Gastroesophageal sphincter (tissue), 4 donors: ENCODE measurements around the gene ADCY2. TPM values are rescaled to one million over a fixed set of nuclear protein-coding genes. Genes with fewer than 3 reads are reported as not detected.

Experiments
- ATAC-seq: fragments of 150-250 bp; one replicate; pipeline ENCODE4 v1.9.1; 2016; ENCODE audit warnings: mild to moderate bottlenecking, moderate library complexity
- H3K27ac ChIP-seq, 4 donors: fragments of 200-600 bp; sonication (generic) in 3 of 4; 1 replicate in 3 of 4; 2 replicates in 1 of 4; pipeline ENCODE4 v1.5.1; 2016 to 2019
- H3K27me3 ChIP-seq: fragments of 200-600 bp; sonication (generic); one replicate; pipeline ENCODE4 v1.5.1; 2019
- H3K36me3 ChIP-seq, 2 donors: fragments of 200-600 bp; sonication (generic); one replicate each; pipeline ENCODE4 v1.5.1; 2019; ENCODE audit warnings: control low read depth in 1 of 2
- H3K4me1 ChIP-seq, 3 donors: fragments of 200-600 bp; sonication (generic); 1 replicate in 2 of 3; 2 replicates in 1 of 3; pipeline ENCODE4 v1.5.1; 2016 to 2019; ENCODE audit warnings: control low read depth in 2 of 3
- H3K4me3 ChIP-seq, 2 donors: fragments of 200-600 bp; sonication (generic); one replicate each; pipeline ENCODE4 v1.5.1; 2019; ENCODE audit warnings: mild to moderate bottlenecking in 1 of 2, moderate library complexity in 1 of 2
- H3K9me3 ChIP-seq, 3 donors: fragments of 200-600 bp; sonication (generic); one replicate each; pipeline ENCODE4 v1.5.1; 2017 to 2019; ENCODE audit warnings: control low read depth in 2 of 3
- EP300 ChIP-seq: sonication (generic); formaldehyde crosslinking; IDR thresholded peaks from one replicate; pipeline ENCODE4 v1.6.1; 2017; ENCODE audit warnings: antibody characterized with exemption, mild to moderate bottlenecking
- POLR2A ChIP-seq, 2 donors: fragments of 450-650 bp; IDR thresholded peaks; one replicate each; pipeline ENCODE4 v1.6.1; 2017; ENCODE audit warnings: antibody characterized with exemption in 2 of 2, mild to moderate bottlenecking in 2 of 2, moderate library complexity in 1 of 2
- POLR2AphosphoS5 ChIP-seq: sonication (generic); formaldehyde crosslinking; IDR thresholded peaks from one replicate; pipeline ENCODE4 v1.6.1; 2017; ENCODE audit warnings: antibody characterized with exemption
- WGBS, 2 donors: methylation state at CpG; one replicate each; pipeline ENCODE4 v1.1.5; 2018; ENCODE audit warnings: low coverage in 1 of 2; 5-methylcytosine and 5-hydroxymethylcytosine counted together
- total RNA-seq, 4 donors: library from RNA; depleted of rRNA; stranded (reverse); fragments of >200 nt; gene quantifications; one replicate each; pipeline ENCODE4 v1.1.0, GENCODE V29; 2016
- TF ChIP-seq, protein P1 (sequence below), 4 experiments: fragments of 200-600 bp in 2 of 4; fragments of 450-650 bp in 2 of 4; sonication (generic) in 1 of 4; IDR thresholded peaks; one replicate each; pipeline ENCODE4 v1.5.1; 2017 to 2019; ENCODE audit warnings: antibody characterized with exemption in 4 of 4, mild to moderate bottlenecking in 2 of 4, moderate library complexity in 2 of 4

ADCY2 gene
- total RNA-seq, 4 donors from 2014 or later = 5.8 to 15.9 (median 8.9) TPM

DNA sequence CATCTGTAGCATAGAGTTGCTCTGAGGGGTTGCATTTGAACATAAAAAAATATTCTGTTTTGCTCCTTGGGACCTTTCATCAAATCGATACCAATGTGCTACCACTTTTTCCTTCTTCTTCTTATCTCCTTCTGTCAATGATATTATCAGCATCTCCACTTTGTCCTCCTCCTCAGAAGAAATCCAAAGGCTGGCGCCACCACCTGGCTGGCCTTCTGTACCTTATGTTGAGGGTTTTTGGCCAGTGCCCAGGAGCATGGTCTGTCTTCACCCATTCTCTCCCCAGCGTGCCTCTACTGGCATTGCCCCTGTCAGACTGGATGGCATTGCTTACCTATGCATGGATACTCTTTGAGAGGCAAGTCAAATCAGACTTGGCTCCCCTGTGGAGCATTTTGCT lies 287.8 kb downstream of the ADCY2 start:
- ATAC-seq = no peak
- Histone ChIP-seq H3K27me3 (no peaks in the 10 kb centered on the region), H3K9me3 (no peaks in the 10 kb centered on the region), H3K4me1 (peaks cover 0 to 7% (median 0%) of the 10 kb centered on the region in 3 donors), H3K4me3 (no peak overlapping the region), H3K36me3 (no peaks in the 10 kb centered on the region), H3K27ac (no peak overlapping the region)
- WGBS, 2 donors = 94 to 100% methylated on average over 1 to 2 of the region's 3 CpGs
- no peak for TF ChIP-seq POLR2AphosphoS5
- TF ChIP-seq, protein P1, sequence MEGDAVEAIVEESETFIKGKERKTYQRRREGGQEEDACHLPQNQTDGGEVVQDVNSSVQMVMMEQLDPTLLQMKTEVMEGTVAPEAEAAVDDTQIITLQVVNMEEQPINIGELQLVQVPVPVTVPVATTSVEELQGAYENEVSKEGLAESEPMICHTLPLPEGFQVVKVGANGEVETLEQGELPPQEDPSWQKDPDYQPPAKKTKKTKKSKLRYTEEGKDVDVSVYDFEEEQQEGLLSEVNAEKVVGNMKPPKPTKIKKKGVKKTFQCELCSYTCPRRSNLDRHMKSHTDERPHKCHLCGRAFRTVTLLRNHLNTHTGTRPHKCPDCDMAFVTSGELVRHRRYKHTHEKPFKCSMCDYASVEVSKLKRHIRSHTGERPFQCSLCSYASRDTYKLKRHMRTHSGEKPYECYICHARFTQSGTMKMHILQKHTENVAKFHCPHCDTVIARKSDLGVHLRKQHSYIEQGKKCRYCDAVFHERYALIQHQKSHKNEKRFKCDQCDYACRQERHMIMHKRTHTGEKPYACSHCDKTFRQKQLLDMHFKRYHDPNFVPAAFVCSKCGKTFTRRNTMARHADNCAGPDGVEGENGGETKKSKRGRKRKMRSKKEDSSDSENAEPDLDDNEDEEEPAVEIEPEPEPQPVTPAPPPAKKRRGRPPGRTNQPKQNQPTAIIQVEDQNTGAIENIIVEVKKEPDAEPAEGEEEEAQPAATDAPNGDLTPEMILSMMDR (IDR thresholded peaks at IDR 0.05) = no peak
- no peak for TF ChIP-seq POLR2A (IDR thresholded peaks at IDR 0.05)
- TF ChIP-seq EP300 = no peak

DNA sequence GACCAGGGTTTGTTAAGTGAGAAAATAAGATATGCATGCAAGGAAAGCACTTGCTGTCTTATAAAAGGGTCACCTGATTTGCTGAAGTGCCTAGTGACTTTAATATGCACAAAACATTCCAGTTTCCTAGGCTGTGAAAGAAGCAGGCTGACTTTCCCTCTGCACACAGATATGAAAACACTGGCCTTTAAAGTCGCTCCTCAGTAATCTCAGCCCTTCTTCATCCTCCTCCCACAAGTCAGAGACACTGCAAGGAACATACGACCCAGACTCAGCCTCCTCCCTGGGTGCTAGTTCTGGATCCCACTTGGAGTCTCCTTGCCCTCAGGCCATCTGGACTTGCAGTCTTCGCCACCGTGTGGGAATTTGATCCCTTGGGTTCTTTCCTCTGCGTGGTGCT lies 288.9 kb downstream of the ADCY2 start:
- WGBS, 2 donors = 76% methylated on average over 2 of the region's 5 CpGs; no CpG with 5 or more reads in 1 of the 2 donors
- no peak overlapping the region for H3K27ac ChIP-seq
- H3K27me3 ChIP-seq = no peaks in the 10 kb centered on the region
- no peak for ATAC-seq
- H3K4me3 ChIP-seq = no peak overlapping the region
- H3K4me1 ChIP-seq = peaks cover 0 to 7% (median 0%) of the 10 kb centered on the region in 3 donors
- H3K36me3 ChIP-seq = no peaks in the 10 kb centered on the region
- H3K9me3 ChIP-seq = no peaks in the 10 kb centered on the region
- TF ChIP-seq POLR2A (IDR thresholded peaks at IDR 0.05) (no peak), POLR2AphosphoS5 (no peak), EP300 (no peak)
- TF ChIP-seq, protein P1 (IDR thresholded peaks at IDR 0.05) = no peak

DNA sequence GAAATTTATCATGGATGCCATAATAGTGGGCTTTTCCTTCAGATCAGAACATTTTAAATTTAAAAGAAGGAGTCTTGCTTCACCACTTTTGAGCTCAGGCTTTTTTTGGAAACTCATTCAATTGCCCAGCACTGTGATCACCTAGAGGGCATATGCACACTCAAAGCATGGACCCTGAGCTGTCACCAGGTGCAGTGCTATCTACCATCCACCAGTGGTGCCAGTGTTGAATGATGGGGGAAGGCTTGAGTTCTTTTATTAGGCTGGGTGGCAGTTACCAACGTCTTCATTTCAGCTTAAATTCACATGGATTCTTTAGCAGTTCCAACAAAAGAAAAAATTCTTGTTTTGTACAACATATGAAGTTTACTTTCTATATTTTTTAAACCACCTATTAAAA lies 290.9 kb downstream of the ADCY2 start:
- peaks cover 0 to 9% of the 10 kb centered on the region in 2 donors for H3K36me3 ChIP-seq
- H3K4me3 ChIP-seq = no peak overlapping the region
- ATAC-seq = no peak
- no peaks in the 10 kb centered on the region for H3K9me3 ChIP-seq
- peaks cover 0 to 7% (median 0%) of the 10 kb centered on the region in 3 donors for H3K4me1 ChIP-seq
- H3K27me3 ChIP-seq = no peaks in the 10 kb centered on the region
- no peak overlapping the region for H3K27ac ChIP-seq
- WGBS, 2 donors = 25 to 57% methylated on average over 1 of the region's 1 CpG
- no peak for TF ChIP-seq POLR2A (IDR thresholded peaks at IDR 0.05)
- TF ChIP-seq, protein P1 (IDR thresholded peaks at IDR 0.05) = no peak
- TF ChIP-seq POLR2AphosphoS5 = no peak
- no peak for TF ChIP-seq EP300

DNA sequence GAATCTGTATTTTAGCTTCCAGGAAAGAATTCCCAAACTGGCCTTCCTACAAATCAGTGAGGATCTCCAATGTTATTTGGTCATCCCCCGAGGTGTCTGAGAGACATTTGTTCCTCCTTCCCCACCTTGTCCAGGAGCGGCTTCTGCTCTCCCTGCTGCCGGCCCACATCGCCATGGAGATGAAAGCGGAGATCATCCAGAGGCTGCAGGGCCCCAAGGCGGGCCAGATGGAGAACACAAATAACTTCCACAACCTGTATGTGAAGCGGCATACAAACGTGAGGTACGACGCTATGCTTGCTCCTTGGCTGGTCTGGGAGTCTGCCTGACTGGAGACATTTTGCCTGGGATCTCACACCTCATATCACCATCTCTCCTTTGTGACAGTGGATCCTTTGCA lies 294.6 kb downstream of the ADCY2 start:
- no peaks in the 10 kb centered on the region for H3K4me1 ChIP-seq
- no peaks in the 10 kb centered on the region for H3K9me3 ChIP-seq
- TF ChIP-seq, protein P1 (IDR thresholded peaks at IDR 0.05) = no peak
- TF ChIP-seq POLR2AphosphoS5 (no peak), POLR2A (IDR thresholded peaks at IDR 0.05) (no peak), EP300 (no peak)
- no peak for ATAC-seq
- 70 to 100% methylated on average over 1 to 10 of the region's 10 CpGs for WGBS, 2 donors
- H3K36me3 ChIP-seq = peaks cover 0 to 9% of the 10 kb centered on the region in 2 donors
- H3K4me3 ChIP-seq = no peak overlapping the region
- H3K27ac ChIP-seq = no peak overlapping the region
- no peaks in the 10 kb centered on the region for H3K27me3 ChIP-seq

DNA sequence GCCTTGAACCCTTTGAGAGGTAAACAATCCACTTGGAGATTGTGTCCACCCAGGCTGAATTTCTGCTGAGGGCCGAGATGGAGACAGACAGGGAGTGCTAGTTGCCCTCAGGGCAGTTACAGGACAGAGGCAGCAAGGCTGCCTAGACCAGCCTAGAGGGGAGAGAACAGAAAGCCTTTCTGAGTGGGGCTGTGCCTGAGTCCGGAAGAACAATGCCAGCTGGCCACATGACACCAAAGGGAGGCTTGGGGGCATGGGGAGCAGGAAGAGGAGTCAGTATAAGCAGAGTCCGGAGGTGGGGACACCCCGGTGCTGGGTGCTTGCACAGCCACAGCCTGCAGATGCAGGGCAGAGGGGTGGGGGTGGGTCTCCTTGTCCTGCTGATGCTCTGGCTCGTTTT lies 309.3 kb downstream of the ADCY2 start:
- H3K9me3 ChIP-seq = no peaks in the 10 kb centered on the region
- H3K4me3 ChIP-seq = no peak overlapping the region
- 39 to 67% methylated on average over 3 to 4 of the region's 5 CpGs for WGBS, 2 donors
- no peak for ATAC-seq
- TF ChIP-seq POLR2A (IDR thresholded peaks at IDR 0.05) = no peak
- TF ChIP-seq, protein P1 (IDR thresholded peaks at IDR 0.05) = no peak
- no peak for TF ChIP-seq EP300
- TF ChIP-seq POLR2AphosphoS5 = no peak
- H3K4me1 ChIP-seq = no peaks in the 10 kb centered on the region
- no peak overlapping the region for H3K27ac ChIP-seq
- no peaks in the 10 kb centered on the region for H3K27me3 ChIP-seq
- H3K36me3 ChIP-seq = peaks cover 0 to 11% of the 10 kb centered on the region in 2 donors
